Endodermal cell (in vitro differentiated cells): ENCODE measurements around the gene FGFR3. TPM values are rescaled to one million over a fixed set of nuclear protein-coding genes. Genes with fewer than 3 reads are reported as not detected.

Experiments
- DNase-seq: peaks from one replicate; pipeline ENCODE4 v3.0.0-alpha.2; 2017
- H3K27ac ChIP-seq: 2 replicates; pipeline ENCODE4 v1.5.1; 2013; ENCODE audit warnings: mild to moderate bottlenecking, low read depth, low read length, moderate library complexity
- H3K27me3 ChIP-seq: 2 replicates; pipeline ENCODE4 v1.6.1; 2013; ENCODE audit warnings: mild to moderate bottlenecking, low read length, moderate library complexity; ENCODE audit not compliant: insufficient read depth, control insufficient read depth, poor library complexity, severe bottlenecking
- H3K36me3 ChIP-seq: 2 replicates; pipeline ENCODE4 v1.7.0; 2013; ENCODE audit warnings: mild to moderate bottlenecking, low read length, moderate library complexity; ENCODE audit not compliant: control insufficient read depth, insufficient read depth
- H3K4me1 ChIP-seq: one replicate; pipeline ENCODE4 v1.7.0; 2013; ENCODE audit warnings: low read length; ENCODE audit not compliant: control insufficient read depth, insufficient read depth
- H3K4me3 ChIP-seq: 2 replicates; pipeline ENCODE4 v1.5.1; 2013; ENCODE audit warnings: mild to moderate bottlenecking, low read length, moderate library complexity
- H3K9ac ChIP-seq: 2 replicates; pipeline ENCODE4 v1.6.1; 2013; ENCODE audit warnings: mild to moderate bottlenecking, low read length, moderate library complexity; ENCODE audit not compliant: poor library complexity, severe bottlenecking; ENCODE audit errors: extremely low read depth
- H3K9me3 ChIP-seq: 2 replicates; pipeline ENCODE4 v1.6.1; 2013; ENCODE audit warnings: mild to moderate bottlenecking, low read length, moderate library complexity; ENCODE audit not compliant: control insufficient read depth
- H3K27ac Mint-ChIP-seq: 2 replicates; pipeline ENCODE4 v1.8.0; 2020; ENCODE audit warnings: mixed read lengths
- H3K27me3 Mint-ChIP-seq: 2 replicates; pipeline ENCODE4 v1.8.0; 2021; ENCODE audit warnings: mild to moderate bottlenecking, mixed read lengths; ENCODE audit not compliant: insufficient read depth
- H3K36me3 Mint-ChIP-seq: 2 replicates; pipeline ENCODE4 v1.8.0; 2020; ENCODE audit warnings: low read depth, mixed read lengths
- H3K4me1 Mint-ChIP-seq: 2 replicates; pipeline ENCODE4 v1.8.0; 2020; ENCODE audit warnings: mixed read lengths
- H3K4me3 Mint-ChIP-seq: 2 replicates; pipeline ENCODE4 v1.8.0; 2020; ENCODE audit warnings: mild to moderate bottlenecking, moderate library complexity, mixed read lengths
- H3K9me3 Mint-ChIP-seq: 2 replicates; pipeline ENCODE4 v1.8.0; 2020; ENCODE audit warnings: mild to moderate bottlenecking, mixed read lengths
- CTCF ChIP-seq: fragments of 200-600 bp; sonication (generic); conservative IDR thresholded peaks from 2 replicates; pipeline ENCODE4 v1.5.0; 2021; ENCODE audit warnings: antibody characterized with exemption, mild to moderate bottlenecking
- WGBS, 2 experiments: methylation state at CpG; one replicate each; pipeline versions ENCODE4 v1.1.5 to v1.1.7; 2013; ENCODE audit warnings: missing lambda C conversion rate in 2 of 2, mixed read lengths in 1 of 2; ENCODE audit not compliant: insufficient coverage in 1 of 2, insufficient read length in 1 of 2; 5-methylcytosine and 5-hydroxymethylcytosine counted together
- total RNA-seq, 2 donors: library from RNA; stranded (reverse); fragmentation: NEBNext Ultra II Directional in 1 of 2; extraction: Animal tissue kit (Norgen Biotek cat#: 25700) in 1 of 2; gene quantifications; 2 replicates in 1 of 2; 3 replicates in 1 of 2; pipeline ENCODE4 v1.2.1, GENCODE V29; 2021

Gene FGFR3
- total RNA-seq, 2 donors from 2014 or later: 107 to 125 TPM

- no peak overlapping the region for H3K4me3 Mint-ChIP-seq
- no peak overlapping the region for H3K27ac Mint-ChIP-seq
- no peak overlapping the region for H3K9ac ChIP-seq
- TF ChIP-seq CTCF: no peak
- H3K9me3 ChIP-seq: no peaks in the 10 kb centered on the region
- no peak overlapping the region for H3K27ac ChIP-seq
- no peak for DNase-seq
- H3K4me1 ChIP-seq: no peaks in the 10 kb centered on the region
- H3K4me1 Mint-ChIP-seq: no peaks in the 10 kb centered on the region
- 94 to 95% methylated on average over 8 to 14 of the region's 14 CpGs for WGBS, 2 experiments
- H3K4me3 ChIP-seq: no peak overlapping the region
- H3K27me3 ChIP-seq: no peaks in the 10 kb centered on the region
- no peaks in the 10 kb centered on the region for H3K36me3 Mint-ChIP-seq
- H3K27me3 Mint-ChIP-seq: no peaks in the 10 kb centered on the region
- H3K9me3 Mint-ChIP-seq: no peaks in the 10 kb centered on the region
- no peaks in the 10 kb centered on the region for H3K36me3 ChIP-seq
Measured at GRCh38 chr4:1780435-1780834, 12.7 kb upstream of the FGFR3 start.

- no peak overlapping the region for H3K27ac ChIP-seq
- no peaks in the 10 kb centered on the region for H3K27me3 ChIP-seq
- Mint-ChIP-seq H3K36me3 (no peaks in the 10 kb centered on the region), H3K9me3 (no peaks in the 10 kb centered on the region), H3K27me3 (no peaks in the 10 kb centered on the region), H3K27ac (no peak overlapping the region), H3K4me1 (no peaks in the 10 kb centered on the region), H3K4me3 (no peak overlapping the region)
- DNase-seq: no peak
- H3K36me3 ChIP-seq: no peaks in the 10 kb centered on the region
- 92 to 93% methylated on average over 2 to 10 of the region's 10 CpGs for WGBS, 2 experiments
- TF ChIP-seq CTCF: no peak
- no peak overlapping the region for H3K9ac ChIP-seq
- H3K4me3 ChIP-seq: no peak overlapping the region
- H3K9me3 ChIP-seq: no peaks in the 10 kb centered on the region
- H3K4me1 ChIP-seq: no peaks in the 10 kb centered on the region
Measured at GRCh38 chr4:1783015-1783414, 10.1 kb upstream of the FGFR3 start.

GRCh38 chr4:1783970-1784369 lies 9.1 kb upstream of the FGFR3 start:
- Histone ChIP-seq H3K27me3 (no peaks in the 10 kb centered on the region), H3K36me3 (no peaks in the 10 kb centered on the region), H3K27ac (no peak overlapping the region), H3K4me1 (no peaks in the 10 kb centered on the region), H3K9ac (no peak overlapping the region), H3K9me3 (no peaks in the 10 kb centered on the region), H3K4me3 (no peak overlapping the region)
- no peak for DNase-seq
- H3K4me1 Mint-ChIP-seq: no peaks in the 10 kb centered on the region
- H3K27me3 Mint-ChIP-seq: no peaks in the 10 kb centered on the region
- no peak for TF ChIP-seq CTCF
- H3K27ac Mint-ChIP-seq: no peak overlapping the region
- WGBS, 2 experiments: 89 to 90% methylated on average over 9 to 12 of the region's 12 CpGs
- no peak overlapping the region for H3K4me3 Mint-ChIP-seq
- H3K9me3 Mint-ChIP-seq: no peaks in the 10 kb centered on the region
- no peaks in the 10 kb centered on the region for H3K36me3 Mint-ChIP-seq
